A673 (cell line): ENCODE measurements around the gene ZNF416.

Source experiments
- EZH2 ChIP-seq: fragments of 200-600 bp; sonication (generic); IDR thresholded peaks from 2 replicates; pipeline ENCODE4 v1.6.1; 2017; ENCODE audit warnings: borderline replicate concordance, low read depth, mild to moderate bottlenecking, mixed read lengths, antibody characterized with exemption, low read length; ENCODE audit not compliant: poor library complexity, severe bottlenecking
- TF ChIP-seq, protein P1 (sequence below): fragments of 300-800, 200-600 bp; sonication (generic); conservative IDR thresholded peaks from 2 replicates; pipeline ENCODE4 v1.5.1; 2017; ENCODE audit warnings: low read depth, mild to moderate bottlenecking, antibody characterized with exemption, low read length, moderate library complexity, mixed read lengths

DNA sequence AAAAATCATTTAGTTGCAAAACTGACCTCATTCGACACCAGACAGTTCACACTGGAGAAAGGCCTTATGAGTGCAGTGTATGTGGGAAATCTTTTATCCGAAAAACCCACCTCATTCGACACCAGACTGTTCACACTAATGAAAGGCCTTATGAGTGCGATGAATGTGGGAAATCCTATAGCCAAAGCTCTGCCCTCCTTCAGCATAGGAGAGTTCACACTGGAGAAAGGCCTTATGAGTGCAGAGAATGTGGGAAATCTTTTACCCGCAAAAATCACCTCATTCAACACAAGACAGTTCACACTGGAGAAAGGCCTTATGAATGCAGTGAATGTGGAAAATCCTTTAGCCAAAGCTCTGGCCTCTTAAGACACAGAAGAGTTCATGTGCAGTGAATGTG, 28.2 kb upstream of the ZNF416 start:
- TF ChIP-seq, protein P1, sequence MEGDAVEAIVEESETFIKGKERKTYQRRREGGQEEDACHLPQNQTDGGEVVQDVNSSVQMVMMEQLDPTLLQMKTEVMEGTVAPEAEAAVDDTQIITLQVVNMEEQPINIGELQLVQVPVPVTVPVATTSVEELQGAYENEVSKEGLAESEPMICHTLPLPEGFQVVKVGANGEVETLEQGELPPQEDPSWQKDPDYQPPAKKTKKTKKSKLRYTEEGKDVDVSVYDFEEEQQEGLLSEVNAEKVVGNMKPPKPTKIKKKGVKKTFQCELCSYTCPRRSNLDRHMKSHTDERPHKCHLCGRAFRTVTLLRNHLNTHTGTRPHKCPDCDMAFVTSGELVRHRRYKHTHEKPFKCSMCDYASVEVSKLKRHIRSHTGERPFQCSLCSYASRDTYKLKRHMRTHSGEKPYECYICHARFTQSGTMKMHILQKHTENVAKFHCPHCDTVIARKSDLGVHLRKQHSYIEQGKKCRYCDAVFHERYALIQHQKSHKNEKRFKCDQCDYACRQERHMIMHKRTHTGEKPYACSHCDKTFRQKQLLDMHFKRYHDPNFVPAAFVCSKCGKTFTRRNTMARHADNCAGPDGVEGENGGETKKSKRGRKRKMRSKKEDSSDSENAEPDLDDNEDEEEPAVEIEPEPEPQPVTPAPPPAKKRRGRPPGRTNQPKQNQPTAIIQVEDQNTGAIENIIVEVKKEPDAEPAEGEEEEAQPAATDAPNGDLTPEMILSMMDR, result no peak
- TF ChIP-seq EZH2, result no peak
